HepG2 (cell line): ENCODE results near the gene NFIC. TPM values are rescaled to one million over a fixed set of nuclear protein-coding genes. Genes with fewer than 3 reads are reported as not detected.
A peak's percentile ranks its signal among the peaks of the same experiment; 100 is the strongest.

Source experiments
- ATAC-seq: fragments of 200-7000 bp; cut with Tn5 transposase; 3 replicates; pipeline ENCODE4 v1.9.1; 2020; ENCODE audit warnings: mild to moderate bottlenecking, moderate library complexity
- BruUV-seq: library from RNA; stranded (reverse); fragments of 400-500 nt; replicated peaks from 2 replicates; lab custom pipeline; 2021; lab: Mats Ljungman, UMichigan
- CTCF ChIA-PET: fragments of 300-600 bp; formaldehyde crosslinking; extraction: SDS; loops from one replicate; lab custom pipeline; 2021; ENCODE audit warnings: low total read pairs, inconsistent platforms, low intra/inter-chr PET ratio; lab: Yijun Ruan, JAX
- POLR2A ChIA-PET: fragments of 350-600 bp; sonication (Branson Sonifier 250); formaldehyde crosslinking; loops from one replicate; lab custom pipeline; 2020; ENCODE audit warnings: antibody characterized with exemption, inconsistent platforms; lab: Yijun Ruan, JAX
- DNase-seq: peaks from one replicate; pipeline ENCODE4 v3.0.0-alpha.2; 2015; ENCODE audit warnings: low spot score
- FAIRE-seq: peaks from 3 replicates; lab custom pipeline; 2011; peaks lifted over from hg19 to GRCh38; lab: Jason Lieb, UNC
- H2AFZ ChIP-seq: one replicate; pipeline ENCODE4 v1.6.1; 2011; ENCODE audit warnings: low read length, inconsistent platforms
- H3K27ac ChIP-seq: fragments of 300-600 bp; 3 replicates; pipeline ENCODE4 v1.8.0; 2011; ENCODE audit warnings: mixed run types, mild to moderate bottlenecking, mixed read lengths, low read length, inconsistent platforms; ENCODE audit not compliant: insufficient read depth; ENCODE audit errors: extremely low read length
- H3K27me3 ChIP-seq, 2 experiments: fragments of 200-600 bp in 1 of 2; 2 replicates in 1 of 2; 3 replicates in 1 of 2; pipeline versions ENCODE4 v1.6.0 to v1.8.0; 2011; ENCODE audit warnings: low read length in 2 of 2, mild to moderate bottlenecking in 2 of 2, moderate library complexity in 2 of 2, inconsistent platforms in 1 of 2; ENCODE audit not compliant: insufficient read depth in 2 of 2, control insufficient read depth in 1 of 2
- H3K36me3 ChIP-seq, 2 experiments: fragments of 200-600 bp in 1 of 2; replicated peaks in 1 of 2; 2 replicates in 1 of 2; 3 replicates in 1 of 2; pipeline versions ENCODE4 v1.5.1 to v1.8.0; 2011; ENCODE audit warnings: low read length in 2 of 2, inconsistent platforms in 1 of 2; ENCODE audit not compliant: insufficient read depth in 2 of 2, control insufficient read depth in 1 of 2
- H3K4me1 ChIP-seq: 2 replicates; pipeline ENCODE4 v1.5.1; 2012; ENCODE audit warnings: low read length, inconsistent platforms; ENCODE audit not compliant: insufficient read depth
- H3K4me2 ChIP-seq: 2 replicates; pipeline ENCODE4 v1.6.0; 2011; ENCODE audit warnings: low read depth, low read length, inconsistent platforms
- H3K4me3 ChIP-seq, 3 experiments: fragments of 200-600 bp in 1 of 3; sonication (generic), shearing (Covaris generic) in 1 of 3; replicated peaks in 1 of 3; 2 replicates each; pipeline ENCODE4 v1.5.1; 2011 to 2016; ENCODE audit warnings: low read length in 3 of 3, inconsistent platforms in 2 of 3, low read depth in 2 of 3, mild to moderate bottlenecking in 2 of 3, control low read depth in 1 of 3, mixed read lengths in 1 of 3; ENCODE audit not compliant: insufficient read depth in 1 of 3
- H3K79me2 ChIP-seq: one replicate; pipeline ENCODE4 v1.6.1; 2011; ENCODE audit warnings: low read length, inconsistent platforms; ENCODE audit not compliant: insufficient read depth
- H3K9ac ChIP-seq: 2 replicates; pipeline ENCODE4 v1.6.0; 2011; ENCODE audit warnings: mild to moderate bottlenecking, low read depth, low read length, inconsistent platforms; ENCODE audit not compliant: insufficient read depth
- H3K9me3 ChIP-seq: 2 replicates; pipeline ENCODE4 v1.5.1; 2012; ENCODE audit warnings: mild to moderate bottlenecking, low read length
- H4K20me1 ChIP-seq: 2 replicates; pipeline ENCODE4 v1.6.0; 2011; ENCODE audit warnings: inconsistent platforms, mild to moderate bottlenecking, low read length, moderate library complexity; ENCODE audit not compliant: insufficient read depth
- HCFC1 ChIP-seq: fragments of 150-350 bp; IDR thresholded peaks from 2 replicates; pipeline ENCODE4 v1.6.1; 2014; ENCODE audit warnings: low read depth, low read length
- MIER2 ChIP-seq: IDR thresholded peaks from 2 replicates; pipeline ENCODE4 v1.6.1; 2016; ENCODE audit warnings: missing biosample characterization, missing genetic modification reagents
- ZBTB38 ChIP-seq: sonication (generic); formaldehyde crosslinking; IDR thresholded peaks from 2 replicates; pipeline ENCODE4 v1.5.1; 2020; ENCODE audit warnings: mild to moderate bottlenecking, missing genetic modification reagents
- ZNF224 ChIP-seq: sonication (generic); formaldehyde crosslinking; IDR thresholded peaks from 2 replicates; pipeline ENCODE4 v1.5.0; 2020; ENCODE audit warnings: mild to moderate bottlenecking, missing genetic modification reagents
- ZNF768 ChIP-seq: sonication (generic); formaldehyde crosslinking; IDR thresholded peaks from 2 replicates; pipeline ENCODE4 v1.4.0; 2020; ENCODE audit warnings: missing genetic modification reagents
- WGBS: methylation state at CpG from one replicate; pipeline ENCODE4 v1.1.6; 2017; ENCODE audit warnings: low lambda C conversion rate; 5-methylcytosine and 5-hydroxymethylcytosine counted together
- in situ Hi-C: cut with HindIII; loops from 2 replicates; pipeline ENCODE4 v1.10.0; 2017; ENCODE audit warnings: low pct_unique_long_range_greater_than_20kb; ENCODE audit not compliant: extremely low pct_ligation_motif_present
- intact Hi-C: fragments of 100-400 bp; cut with micrococcal nuclease; formaldehyde crosslinking; loops from one replicate; pipeline ENCODE4 v1.10.0; 2022; ENCODE audit not compliant: unreplicated experiment
- polyA plus RNA-seq, 8 experiments: library from polyadenylated mRNA; depleted of rRNA in 3 of 8; stranded (reverse) in 7 of 8; unstranded in 1 of 8; fragments of >200 nt; fragmentation: Illumina TruSeq in 4 of 8; extraction: Trizol in 4 of 8; gene quantifications; 2 replicates each; pipeline versions ENCODE4 v1.2.1 to v1.2.3, GENCODE V29; 2011 to 2016; ENCODE audit warnings: low read depth in 4 of 8, missing spikeins in 1 of 8, mixed read lengths in 1 of 8; ENCODE audit not compliant: insufficient read depth in 1 of 8
- total RNA-seq, 5 experiments: library from RNA; depleted of rRNA; stranded (reverse); fragments of >200 nt; fragmentation: Illumina TruSeq; extraction: Trizol; gene quantifications; 2 replicates each; pipeline ENCODE4 v1.2.3, GENCODE V29; 2016; ENCODE audit warnings: low read depth in 1 of 5
- TF ChIP-seq, protein P1 (sequence below), 2 experiments: fragments of 450-650 bp in 1 of 2; sonication (generic) in 1 of 2; formaldehyde crosslinking in 1 of 2; IDR thresholded peaks; 2 replicates each; pipeline versions ENCODE4 v1.6.1 to v1.8.0; 2016 to 2022; ENCODE audit warnings: antibody characterized with exemption in 1 of 2, mild to moderate bottlenecking in 1 of 2, missing genetic modification reagents in 1 of 2

The NFIC gene
- total and polyA plus RNA-seq, 2 of the 13 experiments (the other 11 are each of a cell fraction or from before 2014, with no cell fraction given), result 1.3 to 2.5 TPM

DNA sequence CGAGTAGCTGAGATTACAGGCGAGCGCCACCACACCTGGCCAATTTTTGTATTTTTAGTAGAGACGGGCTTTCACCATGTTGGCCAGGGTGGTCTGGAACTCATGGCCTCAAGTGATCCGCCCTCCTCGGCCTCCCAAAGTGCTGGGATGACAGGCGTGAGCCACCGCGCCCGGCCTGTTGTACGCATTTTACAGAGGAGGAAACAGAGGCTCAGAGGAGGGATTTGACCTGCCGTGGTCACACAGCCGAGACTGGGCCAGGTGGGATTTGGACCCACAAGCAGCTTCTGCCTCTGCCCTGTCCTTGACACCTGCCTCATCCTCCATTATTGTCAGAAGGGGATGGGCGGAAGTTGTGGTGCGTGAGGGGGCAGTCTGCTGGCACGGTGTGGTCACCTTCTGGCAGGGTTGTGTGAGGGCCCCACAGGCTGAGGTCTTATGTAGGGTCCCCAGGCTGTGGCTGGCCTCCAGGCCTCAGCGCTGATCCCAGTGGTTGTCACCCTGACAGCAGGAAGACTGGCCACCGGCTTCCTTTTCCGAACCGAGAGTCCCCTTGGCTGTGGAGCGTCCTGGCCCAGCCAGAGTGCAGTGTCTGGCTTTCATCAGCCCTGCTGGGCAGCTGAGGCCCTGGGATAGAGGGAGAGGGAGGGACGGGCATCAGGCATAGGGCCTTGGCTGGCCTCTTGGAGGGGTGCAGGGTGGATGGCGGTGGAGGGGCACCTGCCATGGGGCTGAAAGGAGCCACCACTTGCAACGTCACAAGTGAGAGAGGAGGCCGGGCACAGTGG is 20.3 kb downstream of the NFIC start:
- ChIA-PET CTCF (no interaction called here), POLR2A (no interaction called here)
- no peaks in the 10 kb centered on the region for H3K79me2 ChIP-seq
- no peak; the same call in 2 of the 3 replicates for ATAC-seq
- H2AFZ ChIP-seq, result no peak overlapping the region
- intact Hi-C loops (no loop called here), in situ Hi-C loops (no loop called here)
- peaks cover 27% of the 10 kb centered on the region for H3K4me1 ChIP-seq
- H3K4me2 ChIP-seq, result no peak overlapping the region
- BruUV-seq, result no TSS peak
- H3K9ac ChIP-seq, result no peak overlapping the region
- TF ChIP-seq HCFC1 (no peak), ZNF768 (CRISPR knock-in tag) (peak; percentile 73), ZBTB38 (0 out of 2 replicates have a peak, but pooled peaks have one; percentile 8)
- FAIRE-seq, result no peak
- no peak overlapping the region for H3K4me3 ChIP-seq
- no peaks in the 10 kb centered on the region for H3K27me3 ChIP-seq
- no peaks in the 10 kb centered on the region for H3K9me3 ChIP-seq
- H3K36me3 ChIP-seq, result peaks cover 4 to 9% of the 10 kb centered on the region in 2 experiments; a peak in 1 of 5 replicates
- no peak for DNase-seq
- no peak overlapping the region for H3K27ac ChIP-seq
- 86% methylated on average over 10 of the region's 25 CpGs for WGBS
- H4K20me1 ChIP-seq, result no peaks in the 10 kb centered on the region

DNA sequence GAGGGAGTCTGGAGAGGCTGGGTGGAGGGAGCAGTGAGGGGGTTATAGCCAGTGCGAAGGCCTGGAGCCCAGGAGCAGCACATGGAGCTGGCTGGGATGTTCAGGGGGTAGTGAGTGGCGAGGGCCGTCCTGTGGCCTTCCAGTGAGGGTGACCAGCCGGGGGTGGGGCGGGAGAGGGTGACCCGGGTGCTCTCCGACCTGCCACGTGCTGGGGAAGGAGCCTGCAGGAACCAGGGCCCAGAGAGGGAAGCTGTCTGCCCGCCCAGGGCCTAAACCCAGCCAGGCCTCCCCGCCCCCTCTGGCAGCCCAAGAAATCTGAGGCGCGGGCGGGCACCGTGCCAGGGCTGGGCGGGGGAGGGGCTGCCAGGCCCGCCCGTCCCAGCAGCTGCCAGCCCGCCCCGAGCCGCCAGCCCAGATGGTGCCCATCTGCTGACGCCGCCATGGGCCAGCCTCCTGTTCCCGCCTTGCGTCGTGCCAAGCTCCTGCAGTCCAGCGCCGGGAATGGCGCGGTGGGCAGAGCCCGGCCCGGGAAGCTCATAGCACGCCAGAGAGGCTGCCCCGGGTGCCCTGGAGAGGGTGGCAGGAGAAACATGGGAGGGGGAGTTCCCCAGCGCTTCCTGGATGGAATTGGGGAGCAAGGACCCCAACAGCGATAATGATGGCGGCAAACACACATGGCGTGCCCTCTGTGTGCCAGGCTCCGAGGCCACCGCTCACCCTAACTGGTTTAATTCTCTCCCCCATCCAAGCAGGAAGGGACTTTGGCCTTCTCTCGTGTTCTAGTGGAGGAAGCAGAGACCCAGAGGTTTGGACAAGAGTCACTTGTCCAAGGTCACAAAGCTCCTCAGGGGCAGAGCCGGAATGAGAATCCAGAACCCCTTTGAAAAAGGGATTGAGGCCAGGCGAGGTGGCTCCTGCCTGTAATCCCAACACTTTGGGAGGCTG is 21.5 kb downstream of the NFIC start:
- Histone ChIP-seq H3K36me3 (peaks cover 2 to 4% of the 10 kb centered on the region in 2 experiments; a peak in 1 of 5 replicates), H3K9me3 (no peaks in the 10 kb centered on the region), H3K4me1 (peaks cover 27% of the 10 kb centered on the region), H4K20me1 (no peaks in the 10 kb centered on the region), H3K27ac (no peak overlapping the region), H3K4me2 (no peak overlapping the region), H3K9ac (no peak overlapping the region), H3K27me3 (no peaks in the 10 kb centered on the region), H3K4me3 (no peak overlapping the region), H2AFZ (no peak overlapping the region), H3K79me2 (no peaks in the 10 kb centered on the region)
- CTCF ChIA-PET, result no interaction called here
- 89% methylated on average over 10 of the region's 42 CpGs for WGBS
- BruUV-seq, result no TSS peak
- in situ Hi-C loops, result no loop called here
- intact Hi-C loops, result no loop called here
- DNase-seq (no peak), ATAC-seq (no peak), FAIRE-seq (no peak)
- POLR2A ChIA-PET, result no interaction called here
- TF ChIP-seq ZNF224 (CRISPR knock-in tag), result no peak
- TF ChIP-seq MIER2 (CRISPR knock-in tag), result no peak
- TF ChIP-seq, protein P1, sequence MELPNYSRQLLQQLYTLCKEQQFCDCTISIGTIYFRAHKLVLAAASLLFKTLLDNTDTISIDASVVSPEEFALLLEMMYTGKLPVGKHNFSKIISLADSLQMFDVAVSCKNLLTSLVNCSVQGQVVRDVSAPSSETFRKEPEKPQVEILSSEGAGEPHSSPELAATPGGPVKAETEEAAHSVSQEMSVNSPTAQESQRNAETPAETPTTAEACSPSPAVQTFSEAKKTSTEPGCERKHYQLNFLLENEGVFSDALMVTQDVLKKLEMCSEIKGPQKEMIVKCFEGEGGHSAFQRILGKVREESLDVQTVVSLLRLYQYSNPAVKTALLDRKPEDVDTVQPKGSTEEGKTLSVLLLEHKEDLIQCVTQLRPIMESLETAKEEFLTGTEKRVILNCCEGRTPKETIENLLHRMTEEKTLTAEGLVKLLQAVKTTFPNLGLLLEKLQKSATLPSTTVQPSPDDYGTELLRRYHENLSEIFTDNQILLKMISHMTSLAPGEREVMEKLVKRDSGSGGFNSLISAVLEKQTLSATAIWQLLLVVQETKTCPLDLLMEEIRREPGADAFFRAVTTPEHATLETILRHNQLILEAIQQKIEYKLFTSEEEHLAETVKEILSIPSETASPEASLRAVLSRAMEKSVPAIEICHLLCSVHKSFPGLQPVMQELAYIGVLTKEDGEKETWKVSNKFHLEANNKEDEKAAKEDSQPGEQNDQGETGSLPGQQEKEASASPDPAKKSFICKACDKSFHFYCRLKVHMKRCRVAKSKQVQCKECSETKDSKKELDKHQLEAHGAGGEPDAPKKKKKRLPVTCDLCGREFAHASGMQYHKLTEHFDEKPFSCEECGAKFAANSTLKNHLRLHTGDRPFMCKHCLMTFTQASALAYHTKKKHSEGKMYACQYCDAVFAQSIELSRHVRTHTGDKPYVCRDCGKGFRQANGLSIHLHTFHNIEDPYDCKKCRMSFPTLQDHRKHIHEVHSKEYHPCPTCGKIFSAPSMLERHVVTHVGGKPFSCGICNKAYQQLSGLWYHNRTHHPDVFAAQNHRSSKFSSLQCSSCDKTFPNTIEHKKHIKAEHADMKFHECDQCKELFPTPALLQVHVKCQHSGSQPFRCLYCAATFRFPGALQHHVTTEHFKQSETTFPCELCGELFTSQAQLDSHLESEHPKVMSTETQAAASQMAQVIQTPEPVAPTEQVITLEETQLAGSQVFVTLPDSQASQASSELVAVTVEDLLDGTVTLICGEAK (IDR thresholded peaks at IDR 0.05), result no peak
- TF ChIP-seq, protein P1 (CRISPR knock-in tag; IDR thresholded peaks at IDR 0.05), result no peak
